Left cardiac atrium (tissue), 4 donors: ENCODE results near the gene FEM1B. TPM values are rescaled to one million over a fixed set of nuclear protein-coding genes. Genes with fewer than 3 reads are reported as not detected.

Experiments
- ATAC-seq, 2 donors: fragments of 200-7000 bp; cut with Tn5 transposase; one replicate each; pipeline ENCODE4 v1.9.1; 2020; ENCODE audit warnings: mild to moderate bottlenecking in 2 of 2, moderate library complexity in 2 of 2
- DNase-seq: peaks from one replicate; pipeline ENCODE4 v3.0.0-alpha.2; 2020
- intact Hi-C, 2 donors: fragments of 100-400 bp; cut with DNase I; formaldehyde crosslinking; loops; one replicate each; pipeline versions ENCODE4 v1.14.1 to v1.15.1; 2022 to 2023
- total RNA-seq, 2 donors: library from RNA; stranded (reverse); fragmentation: NEBNext Ultra II Directional; extraction: Animal tissue kit (Norgen Biotek cat#: 25700); gene quantifications; one replicate each; pipeline ENCODE4 v1.2.1, GENCODE V29; 2021
- donor health status: DM: no; HTN: yes; CAD: no.
- donor health status: DM: no; HTN: yes; CAD: no; lungs with severe emphysema.
- donor health status: DM: yes; HTN: yes; CAD: no.
- donor health status: Dilated cardiomyopathy.

The FEM1B gene
- total RNA-seq, 2 donors from 2014 or later: 41.1 to 69.7 TPM

- ATAC-seq (no peak), DNase-seq (no peak)
- intact Hi-C loops: no loop called here
These were observed 2.5 kb downstream of the FEM1B start for GRCh38 chr15:68279779-68280753.

DNA sequence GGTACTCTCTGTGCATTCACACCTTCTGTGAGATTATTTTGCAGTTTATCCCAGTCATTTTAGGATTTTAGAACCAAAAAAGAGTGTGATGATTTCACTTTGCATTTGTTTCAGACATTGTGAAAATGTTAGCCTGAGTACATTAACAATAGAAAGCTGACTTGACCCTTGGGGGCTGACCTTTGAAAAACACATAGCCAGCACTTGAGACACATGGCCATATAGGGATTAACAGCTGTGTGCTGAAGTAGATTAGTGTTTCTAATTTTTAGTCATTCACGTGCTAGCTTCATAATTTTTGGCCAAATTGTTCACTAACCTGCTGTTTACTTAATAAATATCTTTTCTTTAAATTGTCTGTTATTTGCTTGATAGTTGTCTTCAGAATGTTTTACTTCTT lies 3.5 kb downstream of the FEM1B start:
- intact Hi-C loops: no loop called here
- DNase-seq: no peak
- ATAC-seq: no peak

GRCh38 chr15:68283401-68283800 lies 5.9 kb downstream of the FEM1B start:
- DNase-seq (no peak), ATAC-seq (no peak)
- intact Hi-C loops: no loop called here

- ATAC-seq (no peak), DNase-seq (no peak)
- intact Hi-C loops: no loop called here
These were observed 7.2 kb downstream of the FEM1B start for GRCh38 chr15:68284616-68285258.

GRCh38 chr15:68285259-68285980 lies 7.9 kb downstream of the FEM1B start:
- intact Hi-C loops: no loop called here
- ATAC-seq: no peak
- DNase-seq: no peak

DNA sequence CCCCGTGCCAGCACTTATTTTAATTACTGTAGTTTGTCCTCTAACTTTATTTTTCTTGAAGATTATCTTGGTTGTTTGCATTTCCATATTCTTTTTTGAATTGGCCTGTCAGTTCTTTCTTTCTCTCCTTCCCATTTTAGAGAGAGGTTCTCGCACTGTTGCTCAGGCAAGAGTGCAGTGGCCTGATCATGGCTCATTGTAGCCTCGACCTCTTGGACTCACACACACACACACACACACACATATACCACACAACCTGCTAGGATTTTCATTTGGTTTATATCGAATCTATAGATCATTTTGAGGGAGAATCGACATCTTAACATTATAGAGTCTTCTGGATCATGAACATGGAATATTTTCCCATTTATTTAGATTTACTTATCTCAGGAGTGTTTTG lies 8.7 kb downstream of the FEM1B start:
- intact Hi-C loops: no loop called here
- no peak for DNase-seq
- ATAC-seq: no peak

DNA sequence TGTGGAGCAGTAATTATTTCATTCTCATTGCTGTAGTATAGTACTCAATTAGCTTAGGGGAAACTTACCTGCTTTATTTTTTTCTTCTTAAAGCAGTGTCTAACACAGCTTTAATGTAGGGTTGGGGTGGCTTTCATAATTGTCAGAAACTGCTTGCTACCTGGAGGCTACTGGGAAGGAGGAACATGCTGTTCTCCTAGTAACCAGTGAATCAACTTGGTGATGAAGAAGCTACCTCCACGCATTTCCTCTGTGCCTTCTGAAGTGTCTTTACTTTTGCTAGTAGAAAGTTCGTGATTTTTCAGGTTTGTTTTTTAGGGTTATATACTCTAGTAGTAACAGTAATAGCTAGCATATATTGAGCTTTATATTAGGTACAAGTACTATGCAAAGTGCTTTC lies 11.5 kb downstream of the FEM1B start:
- intact Hi-C loops: no loop called here
- ATAC-seq: no peak
- DNase-seq: no peak

- ATAC-seq: no peak
- DNase-seq: no peak
- intact Hi-C loops: no loop called here
These were observed 12.2 kb downstream of the FEM1B start for GRCh38 chr15:68289621-68290352.

DNA sequence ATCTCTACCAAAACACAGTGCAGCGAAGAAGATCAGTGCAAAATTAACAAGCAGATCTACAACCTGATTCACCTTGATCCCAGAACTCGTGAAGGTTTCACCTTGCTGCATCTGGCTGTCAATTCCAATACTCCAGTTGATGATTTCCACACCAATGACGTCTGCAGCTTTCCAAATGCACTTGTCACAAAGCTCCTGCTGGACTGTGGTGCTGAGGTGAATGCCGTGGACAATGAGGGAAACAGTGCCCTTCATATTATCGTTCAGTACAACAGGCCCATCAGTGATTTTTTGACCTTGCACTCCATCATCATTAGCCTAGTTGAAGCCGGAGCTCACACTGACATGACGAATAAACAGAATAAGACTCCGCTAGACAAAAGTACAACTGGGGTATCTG lies 13.2 kb downstream of the FEM1B start:
- DNase-seq (no peak), ATAC-seq (no peak)
- intact Hi-C loops: no loop called here

DNA sequence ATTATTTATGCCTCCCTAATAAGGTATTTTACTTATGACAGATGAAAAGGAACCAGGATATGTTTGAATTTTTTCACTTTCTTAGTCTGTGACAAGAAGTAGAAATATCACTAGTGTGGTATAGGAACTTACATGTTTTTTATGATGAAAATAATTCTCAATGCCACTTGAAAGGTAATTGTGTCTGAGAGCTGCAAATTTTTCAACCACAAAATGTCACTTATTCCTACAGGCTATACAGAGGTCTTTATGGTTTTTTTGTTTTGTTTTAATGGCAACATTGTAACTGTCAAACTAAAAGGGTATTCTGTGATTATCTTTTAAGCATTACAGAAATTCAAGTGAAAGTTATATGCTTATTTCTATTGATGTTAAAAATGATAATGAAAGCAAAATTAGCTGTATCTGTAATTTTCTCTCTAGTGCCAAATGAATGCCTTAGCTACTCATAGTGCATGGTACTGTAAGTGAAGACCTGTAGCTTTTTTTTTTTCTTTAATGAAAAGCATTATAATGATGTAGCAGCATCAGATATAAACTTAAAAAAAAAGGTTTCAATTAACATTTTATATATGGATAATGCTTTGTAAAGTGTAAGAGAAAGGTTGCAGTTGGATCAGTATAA lies 14.7 kb downstream of the FEM1B start:
- DNase-seq: no peak
- no peak for ATAC-seq
- intact Hi-C loops: no loop called here

DNA sequence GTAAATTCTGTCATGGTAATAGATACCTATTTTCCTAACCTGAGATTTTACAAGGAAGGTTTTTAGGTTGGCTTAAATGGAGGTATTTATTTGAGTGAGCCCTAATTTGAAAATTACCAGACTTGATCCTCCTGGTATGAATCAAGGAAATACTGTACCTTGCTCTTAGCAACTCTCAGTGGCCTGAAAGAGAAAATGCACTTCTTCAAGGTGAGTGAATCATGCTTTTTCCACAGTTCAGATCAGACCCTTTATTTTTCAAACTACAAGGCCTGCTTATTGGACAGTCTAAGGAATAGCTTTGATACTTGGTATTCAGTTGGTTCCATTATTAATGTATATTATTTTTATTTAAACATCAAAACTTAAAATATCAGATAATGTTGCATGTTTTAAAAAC lies 15.4 kb downstream of the FEM1B start:
- no peak for ATAC-seq
- no peak for DNase-seq
- intact Hi-C loops: no loop called here

- ATAC-seq (peak in 1 of 2 donors; percentile 44), DNase-seq (no peak)
- intact Hi-C loops: no loop called here
These were observed 17.7 kb downstream of the FEM1B start for GRCh38 chr15:68295014-68295805.

DNA sequence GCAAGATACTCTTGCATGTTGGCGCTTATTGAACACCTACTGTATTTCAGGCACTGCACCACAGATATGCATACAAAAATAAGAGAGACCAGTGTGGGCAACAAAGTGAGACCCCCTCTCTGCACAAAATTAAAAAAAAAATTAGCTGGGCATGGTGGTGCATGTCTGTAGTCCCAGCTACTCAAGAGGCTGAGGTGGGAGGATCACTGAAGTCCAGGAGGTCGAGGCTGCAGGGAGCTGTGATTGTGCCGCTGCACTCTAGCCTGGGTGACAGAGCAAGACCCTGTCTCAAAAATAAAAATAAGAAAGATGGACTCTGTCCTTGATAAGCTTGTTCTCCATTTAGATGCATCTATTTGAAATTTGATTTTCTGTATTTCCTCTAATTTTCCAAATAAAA lies 20.8 kb downstream of the FEM1B start:
- no peak for DNase-seq
- ATAC-seq: no peak
- intact Hi-C loops: no loop called here

DNA sequence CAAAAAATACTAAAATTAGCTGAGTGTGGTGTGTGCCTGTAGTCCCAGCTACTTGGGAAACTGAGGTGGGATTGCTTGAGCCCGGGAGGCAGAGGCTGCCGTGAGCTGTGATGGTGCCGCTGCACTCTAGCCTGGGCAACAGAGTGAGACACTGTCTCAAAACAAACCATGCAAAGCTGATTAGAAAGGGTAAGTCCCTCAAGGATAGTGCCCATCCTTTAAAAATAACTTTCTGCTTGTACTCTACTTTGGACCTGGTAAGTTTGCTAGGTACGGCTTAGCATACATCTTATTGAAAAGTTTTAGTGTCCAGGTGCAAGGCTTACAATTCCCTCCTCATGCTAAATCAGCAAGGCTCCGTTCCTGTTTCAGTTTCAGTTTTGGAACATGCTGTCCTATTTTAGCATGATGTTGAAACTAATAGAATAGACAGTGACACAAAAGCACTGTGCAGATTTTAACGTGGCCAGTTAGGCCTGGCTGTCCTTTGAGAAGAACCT lies 21.4 kb downstream of the FEM1B start:
- peak; percentile 7 to 64 for ATAC-seq
- intact Hi-C loops: no loop called here
- DNase-seq: no peak

DNA sequence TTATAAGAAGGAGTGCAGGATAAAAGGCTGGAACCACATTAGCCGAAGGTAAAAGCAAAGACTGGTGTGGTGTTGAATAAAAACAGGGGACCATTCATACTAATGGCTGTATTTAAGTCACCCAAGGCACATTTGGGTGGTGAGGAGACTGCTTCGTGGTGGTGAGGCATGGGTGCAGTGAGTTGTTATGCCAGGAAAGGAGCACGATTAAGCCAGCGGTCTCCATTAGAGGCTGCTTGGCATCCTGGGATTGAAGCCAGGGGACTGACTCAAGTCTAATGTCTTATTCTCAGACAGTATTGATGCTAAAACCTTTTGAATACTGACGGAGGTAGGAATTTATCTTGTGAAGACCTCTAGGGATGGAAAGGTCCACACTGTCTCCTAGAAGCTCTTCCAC lies 21.9 kb downstream of the FEM1B start:
- DNase-seq (no peak), ATAC-seq (no peak)
- intact Hi-C loops: no loop called here

GRCh38 chr15:68300115-68300940 lies 22.8 kb downstream of the FEM1B start:
- DNase-seq: no peak
- intact Hi-C loops: loop anchor here (2.0 to 10.0 kb wide), 4 partner anchors 46 to 254 kb away; no protein-coding TSS in a partner anchor
- ATAC-seq: no peak

GRCh38 chr15:68301301-68301700 lies 23.8 kb downstream of the FEM1B start:
- no peak for ATAC-seq
- intact Hi-C loops: loop anchor here (2.0 to 10.0 kb wide), 4 partner anchors 46 to 254 kb away; no protein-coding TSS in a partner anchor
- no peak for DNase-seq
